HepG2 (cell line): ENCODE data around the gene ZNF677. TPM values are rescaled to one million over a fixed set of nuclear protein-coding genes. Genes with fewer than 3 reads are reported as not detected.

Experiments
- ATAC-seq: fragments of 200-7000 bp; cut with Tn5 transposase; 3 replicates; pipeline ENCODE4 v1.9.1; 2020; ENCODE audit warnings: mild to moderate bottlenecking, moderate library complexity
- BruUV-seq: library from RNA; stranded (reverse); fragments of 400-500 nt; replicated peaks from 2 replicates; lab custom pipeline; 2021; lab: Mats Ljungman, UMichigan
- CTCF ChIA-PET: fragments of 300-600 bp; formaldehyde crosslinking; extraction: SDS; loops from one replicate; lab custom pipeline; 2021; ENCODE audit warnings: low total read pairs, inconsistent platforms, low intra/inter-chr PET ratio; lab: Yijun Ruan, JAX
- POLR2A ChIA-PET: fragments of 350-600 bp; sonication (Branson Sonifier 250); formaldehyde crosslinking; loops from one replicate; lab custom pipeline; 2020; ENCODE audit warnings: antibody characterized with exemption, inconsistent platforms; lab: Yijun Ruan, JAX
- DNase-seq: peaks from one replicate; pipeline ENCODE4 v3.0.0-alpha.2; 2015; ENCODE audit warnings: low spot score
- FAIRE-seq: peaks from 3 replicates; lab custom pipeline; 2011; peaks lifted over from hg19 to GRCh38; lab: Jason Lieb, UNC
- H2AFZ ChIP-seq: one replicate; pipeline ENCODE4 v1.6.1; 2011; ENCODE audit warnings: low read length, inconsistent platforms
- H3K27ac ChIP-seq: fragments of 300-600 bp; 3 replicates; pipeline ENCODE4 v1.8.0; 2011; ENCODE audit warnings: mixed run types, mild to moderate bottlenecking, mixed read lengths, low read length, inconsistent platforms; ENCODE audit not compliant: insufficient read depth; ENCODE audit errors: extremely low read length
- H3K27me3 ChIP-seq, 2 experiments: fragments of 200-600 bp in 1 of 2; 2 replicates in 1 of 2; 3 replicates in 1 of 2; pipeline versions ENCODE4 v1.6.0 to v1.8.0; 2011; ENCODE audit warnings: low read length in 2 of 2, mild to moderate bottlenecking in 2 of 2, moderate library complexity in 2 of 2, inconsistent platforms in 1 of 2; ENCODE audit not compliant: insufficient read depth in 2 of 2, control insufficient read depth in 1 of 2
- H3K36me3 ChIP-seq, 2 experiments: fragments of 200-600 bp in 1 of 2; replicated peaks in 1 of 2; 2 replicates in 1 of 2; 3 replicates in 1 of 2; pipeline versions ENCODE4 v1.5.1 to v1.8.0; 2011; ENCODE audit warnings: low read length in 2 of 2, inconsistent platforms in 1 of 2; ENCODE audit not compliant: insufficient read depth in 2 of 2, control insufficient read depth in 1 of 2
- H3K4me1 ChIP-seq: 2 replicates; pipeline ENCODE4 v1.5.1; 2012; ENCODE audit warnings: low read length, inconsistent platforms; ENCODE audit not compliant: insufficient read depth
- H3K4me2 ChIP-seq: 2 replicates; pipeline ENCODE4 v1.6.0; 2011; ENCODE audit warnings: low read depth, low read length, inconsistent platforms
- H3K4me3 ChIP-seq, 3 experiments: fragments of 200-600 bp in 1 of 3; sonication (generic), shearing (Covaris generic) in 1 of 3; replicated peaks in 1 of 3; 2 replicates each; pipeline ENCODE4 v1.5.1; 2011 to 2016; ENCODE audit warnings: low read length in 3 of 3, inconsistent platforms in 2 of 3, low read depth in 2 of 3, mild to moderate bottlenecking in 2 of 3, control low read depth in 1 of 3, mixed read lengths in 1 of 3; ENCODE audit not compliant: insufficient read depth in 1 of 3
- H3K79me2 ChIP-seq: one replicate; pipeline ENCODE4 v1.6.1; 2011; ENCODE audit warnings: low read length, inconsistent platforms; ENCODE audit not compliant: insufficient read depth
- H3K9ac ChIP-seq: 2 replicates; pipeline ENCODE4 v1.6.0; 2011; ENCODE audit warnings: mild to moderate bottlenecking, low read depth, low read length, inconsistent platforms; ENCODE audit not compliant: insufficient read depth
- H3K9me3 ChIP-seq: 2 replicates; pipeline ENCODE4 v1.5.1; 2012; ENCODE audit warnings: mild to moderate bottlenecking, low read length
- H4K20me1 ChIP-seq: 2 replicates; pipeline ENCODE4 v1.6.0; 2011; ENCODE audit warnings: inconsistent platforms, mild to moderate bottlenecking, low read length, moderate library complexity; ENCODE audit not compliant: insufficient read depth
- EED ChIP-seq: sonication (generic); formaldehyde crosslinking; IDR thresholded peaks from 2 replicates; pipeline ENCODE4 v1.5.0; 2020; ENCODE audit warnings: mild to moderate bottlenecking, missing genetic modification reagents
- FOXA1 ChIP-seq, 2 experiments: fragments of 450-650 bp in 1 of 2; sonication (generic) in 1 of 2; formaldehyde crosslinking in 1 of 2; IDR thresholded peaks; 2 replicates each; pipeline versions ENCODE4 v1.4.0 to v1.6.1; 2016 to 2020; ENCODE audit warnings: missing genetic modification reagents in 1 of 2
- KDM4B ChIP-seq: sonication (generic); formaldehyde crosslinking; IDR thresholded peaks from 2 replicates; pipeline ENCODE4 v1.4.0; 2020; ENCODE audit warnings: missing genetic modification reagents
- REST ChIP-seq, 2 experiments: IDR thresholded peaks; 2 replicates each; pipeline ENCODE4 v1.6.1; 2011 to 2012; ENCODE audit warnings: low read length in 2 of 2, borderline replicate concordance in 1 of 2, low read depth in 1 of 2, mild to moderate bottlenecking in 1 of 2, moderate library complexity in 1 of 2
- THAP8 ChIP-seq: sonication (generic); formaldehyde crosslinking; IDR thresholded peaks from 2 replicates; pipeline ENCODE4 v1.5.1; 2020; ENCODE audit warnings: missing genetic modification reagents, mild to moderate bottlenecking, borderline replicate concordance
- TP53 ChIP-seq: sonication (generic); formaldehyde crosslinking; conservative IDR thresholded peaks from 2 replicates; pipeline ENCODE4 v1.4.0; 2020; ENCODE audit warnings: missing genetic modification reagents
- TSC22D2 ChIP-seq: sonication (generic); formaldehyde crosslinking; IDR thresholded peaks from 2 replicates; pipeline ENCODE4 v1.5.1; 2020; ENCODE audit warnings: missing genetic modification reagents, mild to moderate bottlenecking, borderline replicate concordance
- ZBTB37 ChIP-seq: sonication (generic); formaldehyde crosslinking; IDR thresholded peaks from 2 replicates; pipeline ENCODE4 v1.4.0; 2020; ENCODE audit warnings: mild to moderate bottlenecking, missing genetic modification reagents
- ZNF331 ChIP-seq: sonication (generic); formaldehyde crosslinking; IDR thresholded peaks from 2 replicates; pipeline ENCODE4 v1.4.0; 2020; ENCODE audit warnings: missing genetic modification reagents
- ZNF44 ChIP-seq: sonication (generic); formaldehyde crosslinking; IDR thresholded peaks from 2 replicates; pipeline ENCODE4 v1.5.1; 2020; ENCODE audit warnings: mild to moderate bottlenecking, missing genetic modification reagents
- ZNF562 ChIP-seq: sonication (generic); formaldehyde crosslinking; IDR thresholded peaks from 2 replicates; pipeline ENCODE4 v1.8.0; 2022; ENCODE audit warnings: missing genetic modification reagents, borderline replicate concordance
- WGBS: methylation state at CpG from one replicate; pipeline ENCODE4 v1.1.6; 2017; ENCODE audit warnings: low lambda C conversion rate; 5-methylcytosine and 5-hydroxymethylcytosine counted together
- in situ Hi-C: cut with HindIII; loops from 2 replicates; pipeline ENCODE4 v1.10.0; 2017; ENCODE audit warnings: low pct_unique_long_range_greater_than_20kb; ENCODE audit not compliant: extremely low pct_ligation_motif_present
- intact Hi-C: fragments of 100-400 bp; cut with micrococcal nuclease; formaldehyde crosslinking; loops from one replicate; pipeline ENCODE4 v1.10.0; 2022; ENCODE audit not compliant: unreplicated experiment
- polyA plus RNA-seq, 8 experiments: library from polyadenylated mRNA; depleted of rRNA in 3 of 8; stranded (reverse) in 7 of 8; unstranded in 1 of 8; fragments of >200 nt; fragmentation: Illumina TruSeq in 4 of 8; extraction: Trizol in 4 of 8; gene quantifications; 2 replicates each; pipeline versions ENCODE4 v1.2.1 to v1.2.3, GENCODE V29; 2011 to 2016; ENCODE audit warnings: low read depth in 4 of 8, missing spikeins in 1 of 8, mixed read lengths in 1 of 8; ENCODE audit not compliant: insufficient read depth in 1 of 8
- total RNA-seq, 5 experiments: library from RNA; depleted of rRNA; stranded (reverse); fragments of >200 nt; fragmentation: Illumina TruSeq; extraction: Trizol; gene quantifications; 2 replicates each; pipeline ENCODE4 v1.2.3, GENCODE V29; 2016; ENCODE audit warnings: low read depth in 1 of 5

ZNF677 gene
- total and polyA plus RNA-seq, 2 of the 13 experiments (the other 11 are each of a cell fraction or from before 2014, with no cell fraction given) = not detected

GRCh38 chr19:53294786-53295441 is 40.2 kb upstream of the ZNF677 start:
- no peak overlapping the region for H3K4me2 ChIP-seq
- no peaks in the 10 kb centered on the region for H4K20me1 ChIP-seq
- H3K27me3 ChIP-seq = no peaks in the 10 kb centered on the region
- FAIRE-seq = no peak
- H3K4me3 ChIP-seq = no peak overlapping the region
- intact Hi-C loops = no loop called here
- H2AFZ ChIP-seq = no peak overlapping the region
- CTCF ChIA-PET = no interaction called here
- H3K9ac ChIP-seq = no peak overlapping the region
- 33% methylated on average over 7 of the region's 7 CpGs for WGBS
- H3K79me2 ChIP-seq = no peaks in the 10 kb centered on the region
- POLR2A ChIA-PET = no interaction called here
- in situ Hi-C loops = no loop called here
- TF ChIP-seq TP53 (peak; percentile 97), ZNF562 (peak; percentile 87; the same call in 1 of the 2 replicates), TSC22D2 (no peak)
- TF ChIP-seq, all 625 proteins: peak for 2
- Histone ChIP-seq H3K36me3 (no peaks in the 10 kb centered on the region), H3K27ac (no peak overlapping the region), H3K4me1 (no peaks in the 10 kb centered on the region), H3K9me3 (peaks cover 55% of the 10 kb centered on the region)
- ATAC-seq = no peak
- no peak for DNase-seq
- BruUV-seq = no TSS peak

- FAIRE-seq = no peak
- H3K4me3 ChIP-seq = no peak overlapping the region
- H2AFZ ChIP-seq = no peak overlapping the region
- H3K36me3 ChIP-seq = no peaks in the 10 kb centered on the region
- BruUV-seq = no TSS peak
- 64% methylated on average over 46 of the region's 47 CpGs for WGBS
- H3K27ac ChIP-seq = no peak overlapping the region
- no peak overlapping the region for H3K4me2 ChIP-seq
- no peak for ATAC-seq
- no peaks in the 10 kb centered on the region; a peak in 1 of 5 replicates for H3K27me3 ChIP-seq
- peaks cover 46% of the 10 kb centered on the region for H3K9me3 ChIP-seq
- POLR2A ChIA-PET = no interaction called here
- intact Hi-C loops (no loop called here), in situ Hi-C loops (no loop called here)
- no peaks in the 10 kb centered on the region for H3K79me2 ChIP-seq
- no peaks in the 10 kb centered on the region for H3K4me1 ChIP-seq
- H3K9ac ChIP-seq = no peak overlapping the region
- DNase-seq = no peak
- H4K20me1 ChIP-seq = no peaks in the 10 kb centered on the region
- CTCF ChIA-PET = no interaction called here
- no peak for TF ChIP-seq ZNF331 (CRISPR knock-in tag)
- no peak for TF ChIP-seq ZBTB37 (CRISPR knock-in tag)
- no peak for TF ChIP-seq KDM4B
- no peak for TF ChIP-seq REST (IDR thresholded peaks at IDR 0.05; ENCODE audit: borderline replicate concordance in 1 of 2, low read depth in 1 of 2, low read length in 2 of 2)
- TF ChIP-seq THAP8 (CRISPR knock-in tag) = no peak
- no peak for TF ChIP-seq ZNF44 (CRISPR knock-in tag)
- no peak for TF ChIP-seq EED (CRISPR knock-in tag)
- TF ChIP-seq FOXA1 (IDR thresholded peaks at IDR 0.05) = no peak
- no peak for TF ChIP-seq FOXA1 (CRISPR knock-in tag; IDR thresholded peaks at IDR 0.05)
Observed at GRCh38 chr19:53290758-53291549, 36.3 kb upstream of the ZNF677 start.
